HG02623 (cell line): Measurements from ENCODE around the gene ACTN2.

Source experiments
- ATAC-seq: cut with Tn5 transposase; IDR thresholded peaks from one replicate; pipeline ENCODE4 v1.9.1; 2021; ENCODE audit warnings: moderate library complexity; ENCODE audit not compliant: unreplicated experiment

Gene ACTN2

DNA sequence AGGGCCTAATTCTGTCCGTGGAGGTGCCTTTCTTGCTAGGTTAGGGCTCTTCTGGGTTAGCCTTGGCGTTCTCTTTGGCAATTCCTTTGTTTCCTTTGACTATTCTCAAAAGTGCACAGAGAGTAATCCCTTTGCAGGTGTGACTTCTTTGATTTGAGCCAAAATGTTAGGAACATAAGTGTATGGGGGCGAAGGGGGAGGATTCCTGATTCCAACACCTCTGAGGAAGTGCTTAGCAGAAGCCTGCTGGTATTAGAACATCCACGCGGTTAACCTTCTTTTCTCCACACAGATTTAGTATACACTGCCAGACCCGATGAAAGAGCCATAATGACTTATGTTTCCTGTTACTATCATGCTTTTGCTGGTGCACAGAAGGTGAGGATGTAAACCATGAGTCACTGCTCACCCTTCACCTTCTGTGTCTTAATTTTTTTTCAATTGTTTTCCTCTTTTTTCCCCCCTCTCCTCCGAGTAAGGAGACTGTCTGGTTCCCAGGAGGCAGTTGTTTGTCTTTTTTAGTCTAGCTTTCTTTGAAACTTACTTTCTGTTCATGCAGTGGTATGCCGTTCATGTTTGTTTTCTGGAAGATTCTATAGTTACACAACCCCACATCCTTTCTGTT, 48.0 kb downstream of the ACTN2 start:
- ATAC-seq, result no peak

DNA sequence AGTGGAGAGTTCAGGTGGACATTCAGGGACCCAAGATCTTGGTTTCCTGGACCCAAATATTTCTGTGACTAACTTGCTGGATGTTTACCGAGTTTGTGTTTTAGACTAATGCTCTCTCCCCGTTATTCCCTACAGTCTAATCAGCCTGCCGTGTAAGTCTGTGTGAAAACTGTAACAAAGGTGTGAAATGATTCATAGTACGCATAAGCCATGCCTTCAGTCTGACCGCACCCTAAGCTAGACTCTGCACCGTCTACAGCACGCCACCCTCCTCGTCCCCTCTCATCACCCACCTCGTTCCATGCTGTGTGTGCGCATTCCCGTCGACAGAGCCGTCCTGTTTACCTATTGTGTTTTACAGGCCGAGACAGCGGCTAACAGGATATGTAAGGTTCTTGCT, 50.5 kb downstream of the ACTN2 start:
- ATAC-seq, result no peak

DNA sequence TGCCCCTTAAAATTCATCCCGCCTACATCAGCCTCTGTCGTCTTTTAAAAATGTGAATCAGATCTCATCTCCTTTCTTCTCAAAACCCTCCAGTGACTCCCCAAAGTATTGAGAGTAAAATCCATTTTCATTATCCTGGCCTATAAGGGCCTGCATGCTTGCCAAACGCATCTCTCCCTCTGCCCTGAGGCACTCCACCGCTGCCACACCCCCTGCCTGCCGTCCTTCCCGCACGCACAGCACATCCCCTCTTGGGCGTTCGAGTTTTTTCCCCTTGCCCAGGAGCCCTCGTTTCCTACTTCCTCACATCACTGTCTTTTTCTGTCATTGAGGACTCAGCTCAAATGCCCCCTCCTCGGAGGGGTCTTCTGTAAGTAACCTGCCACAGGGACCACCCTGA, 55.5 kb downstream of the ACTN2 start:
- ATAC-seq, result no peak

DNA sequence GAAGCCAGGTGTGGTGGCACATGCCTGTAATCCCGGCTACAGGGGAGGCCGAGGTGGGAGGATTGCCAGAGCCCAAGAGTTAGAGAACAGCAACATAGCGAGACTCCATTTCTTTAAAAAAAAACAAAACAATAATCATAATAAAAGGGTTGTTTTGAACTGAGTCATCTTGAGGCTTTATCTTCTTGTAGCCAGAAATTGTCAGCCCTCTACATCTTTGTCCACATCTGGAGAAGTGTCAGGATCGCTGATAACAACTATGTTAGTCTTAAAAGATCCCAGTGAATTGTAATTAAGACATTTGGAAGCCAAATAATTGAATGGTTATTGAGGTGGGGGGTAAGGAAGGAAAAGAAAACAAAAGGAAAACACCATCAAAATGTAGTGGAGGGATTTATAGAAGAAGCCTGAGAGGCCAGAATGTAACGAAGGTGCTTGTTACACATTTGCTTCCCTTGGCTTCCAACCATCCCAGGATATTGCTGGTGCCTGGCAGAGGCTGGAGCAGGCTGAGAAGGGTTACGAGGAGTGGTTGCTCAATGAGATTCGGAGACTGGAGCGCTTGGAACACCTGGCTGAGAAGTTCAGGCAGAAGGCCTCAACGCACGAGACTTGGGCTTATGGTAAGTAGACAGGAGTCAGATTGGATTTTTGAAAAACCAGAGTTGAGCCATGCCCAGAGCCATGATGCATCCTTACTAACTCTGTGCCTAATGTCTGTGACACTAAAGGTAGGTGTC, 56.3 kb downstream of the ACTN2 start:
- no peak for ATAC-seq

DNA sequence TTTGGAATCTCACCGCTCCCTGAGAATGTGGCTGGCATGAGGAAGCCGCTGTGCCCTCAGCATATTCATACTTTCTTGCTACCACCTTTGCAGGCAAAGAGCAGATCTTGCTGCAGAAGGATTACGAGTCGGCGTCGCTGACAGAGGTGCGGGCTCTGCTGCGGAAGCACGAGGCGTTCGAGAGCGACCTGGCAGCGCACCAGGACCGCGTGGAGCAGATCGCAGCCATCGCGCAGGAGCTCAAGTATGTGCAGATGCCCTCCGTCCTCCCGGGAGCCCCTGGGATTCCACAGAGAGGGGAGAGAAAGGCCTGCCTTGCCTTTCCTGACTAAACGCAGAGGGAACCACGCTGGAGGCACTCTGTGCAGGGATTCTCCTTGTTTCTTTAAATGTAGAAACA, 58.2 kb downstream of the ACTN2 start:
- ATAC-seq, result no peak

DNA sequence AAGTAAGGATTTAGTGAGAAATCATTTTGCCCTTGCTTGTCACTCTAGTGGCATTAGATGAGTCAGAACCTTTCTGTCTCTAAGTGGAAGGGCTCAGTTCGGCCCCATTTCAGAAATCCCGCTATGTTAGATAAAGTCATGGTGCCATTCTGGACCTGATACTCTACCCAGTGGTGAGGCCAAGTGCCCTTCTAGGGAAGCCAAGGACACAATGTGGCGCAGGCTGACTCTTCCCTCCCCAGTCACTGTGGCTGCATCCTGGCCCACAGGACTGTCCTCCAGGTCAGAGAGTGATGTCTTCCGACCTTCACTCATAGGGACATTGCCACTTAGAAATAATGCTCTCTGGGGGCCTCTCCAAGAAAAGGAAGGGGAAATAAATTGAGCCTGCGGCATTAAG, 60.5 kb downstream of the ACTN2 start:
- ATAC-seq, result no peak

DNA sequence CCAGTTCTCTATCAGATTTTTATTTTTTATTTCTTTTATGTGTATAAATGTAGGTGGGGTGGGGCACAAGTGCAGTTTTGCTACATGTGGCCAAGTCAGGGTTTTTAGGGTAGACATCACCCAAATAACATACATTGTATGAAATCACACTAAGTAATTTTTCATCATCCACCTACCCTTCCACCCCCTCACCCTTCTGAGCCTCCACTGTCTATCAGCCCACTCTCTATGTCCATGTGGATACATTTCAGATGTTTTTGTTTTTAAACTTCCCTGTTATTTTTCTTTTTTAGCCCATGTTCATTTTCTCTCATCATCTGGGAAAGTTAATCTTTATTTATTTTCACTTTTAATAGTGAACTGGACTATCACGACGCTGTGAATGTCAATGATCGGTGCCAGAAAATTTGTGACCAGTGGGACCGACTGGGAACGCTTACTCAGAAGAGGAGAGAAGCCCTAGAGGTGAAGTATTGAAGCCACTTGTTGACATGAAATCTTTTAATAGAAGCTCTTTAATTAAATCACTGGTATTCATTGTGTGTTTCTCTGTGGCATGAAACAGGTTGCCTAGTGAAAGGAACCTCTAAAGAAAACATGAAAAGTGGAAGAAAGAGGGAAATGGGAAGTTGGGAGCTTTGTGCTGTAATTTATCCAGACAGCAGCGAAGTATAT, 61.1 kb downstream of the ACTN2 start:
- no peak for ATAC-seq

DNA sequence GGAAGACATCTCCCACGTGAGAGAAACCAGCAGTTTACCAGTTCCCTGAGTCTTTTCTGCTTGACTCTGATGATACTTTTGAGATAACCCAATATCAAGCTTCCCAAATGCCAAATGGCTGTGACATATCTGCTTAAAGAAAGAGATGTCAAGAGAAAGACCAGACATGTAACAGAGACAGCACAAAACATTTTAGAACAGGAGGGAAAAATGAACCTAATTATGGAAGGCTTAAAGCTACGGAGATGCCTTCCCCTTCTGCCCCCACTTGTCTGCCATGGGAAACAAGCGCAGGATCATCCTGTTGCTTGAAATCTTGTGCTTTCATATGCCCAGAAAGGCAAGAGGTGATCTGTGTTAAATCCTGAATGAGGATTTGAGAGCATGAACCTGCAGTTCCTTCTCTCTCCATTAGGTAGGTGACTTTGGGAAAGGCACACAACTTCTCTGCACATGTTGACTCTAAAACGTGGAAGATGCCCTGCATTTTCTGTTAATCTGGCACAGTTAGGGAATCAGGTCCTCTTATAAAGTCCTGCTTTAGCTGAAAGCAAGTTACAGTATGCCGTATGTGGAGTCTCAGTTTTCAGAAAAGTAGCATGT, 62.1 kb downstream of the ACTN2 start:
- no peak for ATAC-seq

DNA sequence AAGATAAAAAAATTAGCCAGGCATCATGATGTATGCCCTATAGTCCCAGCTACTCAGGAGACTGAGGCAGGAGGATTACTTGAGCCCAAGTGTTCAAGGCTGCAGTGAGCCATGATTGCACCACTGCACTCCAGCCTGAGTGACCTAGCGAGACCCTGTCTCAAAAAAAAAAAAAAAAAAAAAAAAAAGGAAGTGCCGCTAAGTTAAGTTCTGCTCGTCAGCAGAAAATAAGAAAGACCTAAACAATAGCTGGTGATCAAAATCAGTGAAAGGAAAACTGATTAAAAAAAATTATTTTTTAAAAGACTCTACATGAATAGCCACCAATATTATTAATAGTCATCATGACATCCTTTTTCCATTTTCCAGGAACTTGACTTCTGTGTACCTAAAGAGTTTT, 64.6 kb downstream of the ACTN2 start:
- no peak for ATAC-seq

DNA sequence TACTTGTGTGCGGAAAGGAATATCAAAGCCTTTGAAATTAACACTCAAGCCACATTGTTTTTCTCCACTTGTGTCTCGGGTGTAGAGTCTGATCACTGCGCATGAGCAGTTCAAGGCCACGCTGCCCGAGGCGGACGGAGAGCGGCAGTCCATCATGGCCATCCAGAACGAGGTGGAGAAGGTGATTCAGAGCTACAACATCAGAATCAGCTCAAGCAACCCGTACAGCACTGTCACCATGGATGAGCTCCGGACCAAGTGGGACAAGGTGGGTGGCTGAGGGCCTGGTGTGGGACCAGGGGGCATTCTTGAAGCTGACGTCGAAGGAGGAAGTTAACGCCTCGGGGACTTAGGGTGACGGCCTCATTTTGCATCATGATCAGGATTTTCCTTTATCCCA, 65.1 kb downstream of the ACTN2 start:
- no peak for ATAC-seq

DNA sequence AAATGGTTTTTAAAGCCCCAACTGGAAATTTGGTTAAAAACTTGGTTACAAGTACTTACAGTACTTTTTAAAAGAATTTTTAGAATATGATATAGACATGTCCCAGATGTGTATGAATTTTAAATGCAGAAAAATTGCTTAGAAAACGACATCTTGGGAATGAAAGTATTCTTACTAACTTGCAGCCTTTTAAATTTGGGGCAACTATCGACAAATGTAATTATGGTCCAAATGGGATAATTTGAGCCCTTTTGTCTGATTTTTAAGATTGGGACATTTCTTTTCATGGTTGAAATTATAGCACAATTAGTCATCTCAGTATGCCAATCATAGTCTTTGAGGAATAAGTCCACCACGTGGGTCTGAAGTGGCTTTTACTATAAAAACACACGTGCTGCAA, 65.6 kb downstream of the ACTN2 start:
- ATAC-seq, result no peak

DNA sequence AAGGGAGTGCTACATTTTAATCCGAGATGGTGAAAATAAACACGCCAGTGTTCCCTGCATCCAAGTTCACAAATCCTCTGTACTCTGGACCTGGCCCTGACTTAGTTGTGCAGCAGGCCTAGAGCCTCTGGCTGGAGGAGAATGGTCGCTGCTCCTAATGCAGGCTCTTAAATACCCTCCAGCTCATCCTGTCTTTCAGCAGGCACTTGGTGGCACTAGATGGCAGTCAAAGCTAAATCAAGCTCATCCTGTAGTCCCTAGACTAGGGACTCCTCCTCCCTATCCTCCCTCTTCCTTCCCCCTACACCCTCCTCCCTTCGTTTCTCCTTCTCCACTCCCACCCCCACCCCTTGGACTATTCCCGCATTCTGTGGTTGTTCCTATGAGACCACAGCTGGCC, 67.2 kb downstream of the ACTN2 start:
- ATAC-seq, result no peak

DNA sequence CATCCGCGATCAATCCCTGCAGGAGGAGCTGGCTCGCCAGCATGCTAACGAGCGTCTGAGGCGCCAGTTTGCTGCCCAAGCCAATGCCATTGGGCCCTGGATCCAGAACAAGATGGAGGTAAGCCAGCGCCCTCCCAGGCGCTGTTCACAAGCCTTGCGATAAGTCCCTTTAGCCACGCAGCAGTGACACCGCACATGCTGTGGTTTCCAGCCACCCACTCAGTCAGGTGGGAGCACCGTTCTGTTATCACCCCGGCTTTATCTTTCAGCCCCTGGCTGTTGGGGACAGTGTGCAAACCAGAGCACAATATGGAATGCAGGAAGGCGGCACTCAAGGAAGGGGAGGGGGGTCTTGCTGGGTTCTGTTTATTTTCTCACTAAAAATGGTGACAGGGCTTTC, 67.7 kb downstream of the ACTN2 start:
- ATAC-seq, result no peak

DNA sequence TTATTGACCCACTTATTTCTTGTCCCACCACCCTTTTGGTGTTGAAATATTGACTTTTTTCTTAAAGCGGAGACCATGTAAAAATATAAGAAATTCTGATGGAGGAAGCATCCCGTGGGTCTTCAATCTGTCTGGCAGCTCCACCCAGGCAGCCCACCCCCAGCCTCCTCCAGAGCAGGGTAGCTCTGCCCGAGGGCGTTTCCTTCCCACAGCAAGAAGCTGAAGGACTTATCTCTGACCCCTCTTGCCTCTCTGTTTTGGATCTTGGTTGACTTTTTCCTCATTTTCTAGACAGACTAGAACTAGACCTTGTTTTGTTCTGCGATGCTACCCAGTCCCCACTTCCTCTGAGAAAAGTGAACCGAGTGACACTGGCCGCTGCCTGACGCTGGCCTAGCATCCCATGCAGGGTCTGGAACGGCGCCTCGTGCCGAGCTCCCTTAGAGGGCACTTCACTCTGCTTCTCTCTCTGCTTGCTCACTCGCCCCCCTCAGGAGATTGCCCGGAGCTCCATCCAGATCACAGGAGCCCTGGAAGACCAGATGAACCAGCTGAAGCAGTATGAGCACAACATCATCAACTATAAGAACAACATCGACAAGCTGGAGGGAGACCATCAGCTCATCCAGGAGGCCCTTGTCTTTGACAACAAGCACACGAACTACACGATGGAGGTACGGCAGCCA, 68.4 kb downstream of the ACTN2 start:
- ATAC-seq, result no peak

DNA sequence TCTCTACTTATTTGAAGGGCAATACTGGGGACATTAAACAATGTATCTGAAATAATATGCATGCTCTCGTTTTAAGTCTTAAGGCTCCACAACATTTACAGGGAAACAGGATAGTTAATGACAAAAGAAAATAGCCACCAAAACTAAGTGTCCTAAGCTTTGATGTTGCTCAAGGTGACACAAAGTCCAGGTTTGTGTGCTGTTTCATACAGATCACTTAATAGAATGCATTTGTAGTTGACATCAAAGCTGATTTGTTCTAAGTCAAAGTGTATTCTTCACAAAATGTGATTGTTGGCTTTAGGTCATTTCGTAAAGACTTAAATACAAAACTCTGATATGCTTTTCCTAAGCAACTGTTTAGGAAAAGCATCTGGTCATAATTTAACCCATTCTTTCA, 71.3 kb downstream of the ACTN2 start:
- no peak for ATAC-seq

DNA sequence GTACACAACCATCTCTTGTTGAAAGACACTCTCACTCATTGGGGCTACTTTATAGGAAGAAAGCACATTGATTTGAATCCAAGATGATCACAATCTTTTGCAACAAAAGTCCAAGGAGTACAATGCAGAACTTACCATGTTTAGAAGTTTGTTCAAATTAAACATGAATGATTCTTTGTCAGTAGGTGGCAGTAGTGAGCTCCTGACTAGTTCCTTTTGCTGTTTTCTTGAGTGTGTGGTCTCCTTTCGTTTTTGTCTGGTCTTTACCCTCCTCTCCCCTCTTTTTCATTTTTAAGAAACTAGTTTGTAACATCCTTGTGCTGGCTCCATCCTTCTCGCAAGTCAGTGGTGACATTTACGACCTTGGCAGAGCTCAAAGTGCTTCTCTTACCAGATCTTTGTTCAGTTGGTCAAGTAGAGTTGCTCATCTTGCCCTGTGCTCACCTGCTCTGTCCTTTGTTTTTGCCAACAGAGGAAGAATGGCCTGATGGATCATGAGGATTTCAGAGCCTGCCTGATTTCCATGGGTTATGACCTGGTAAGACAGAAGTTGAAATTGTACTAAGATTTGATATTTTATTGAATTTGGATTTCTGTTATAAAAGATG, 73.1 kb downstream of the ACTN2 start:
- peak; percentile 55 for ATAC-seq

DNA sequence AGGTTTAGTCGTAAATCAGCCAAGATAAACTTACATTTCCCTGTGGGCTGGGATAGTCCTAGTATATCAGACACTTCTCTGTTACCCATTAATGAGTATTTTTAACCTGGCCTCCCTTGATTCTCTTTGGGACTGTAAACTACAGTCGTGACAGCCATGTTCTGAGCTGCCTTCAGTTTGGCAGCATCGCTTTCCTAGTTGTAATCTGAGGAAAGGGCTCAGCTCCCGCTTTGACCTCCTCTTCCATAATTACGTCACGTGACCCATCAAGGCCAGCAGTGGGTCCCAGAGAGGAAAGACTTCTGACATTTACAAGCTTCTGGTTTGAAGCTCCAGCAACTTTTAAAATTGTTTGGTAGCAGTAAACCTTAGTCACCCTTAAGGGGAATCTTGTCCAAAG, 74.2 kb downstream of the ACTN2 start:
- ATAC-seq, result no peak

DNA sequence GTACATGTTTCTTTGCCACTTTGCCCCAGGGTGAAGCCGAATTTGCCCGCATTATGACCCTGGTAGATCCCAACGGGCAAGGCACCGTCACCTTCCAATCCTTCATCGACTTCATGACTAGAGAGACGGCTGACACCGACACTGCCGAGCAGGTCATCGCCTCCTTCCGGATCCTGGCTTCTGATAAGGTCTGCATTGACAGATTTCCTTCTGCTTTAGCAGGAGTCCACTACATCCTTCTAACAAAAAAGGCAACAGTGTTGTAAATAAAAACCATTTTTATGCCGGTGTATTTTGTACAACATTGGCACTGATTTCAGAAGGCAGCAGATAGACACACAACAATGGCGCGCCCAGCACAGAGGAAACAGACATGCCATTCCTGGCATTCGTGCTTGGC, 74.7 kb downstream of the ACTN2 start:
- ATAC-seq, result no peak

DNA sequence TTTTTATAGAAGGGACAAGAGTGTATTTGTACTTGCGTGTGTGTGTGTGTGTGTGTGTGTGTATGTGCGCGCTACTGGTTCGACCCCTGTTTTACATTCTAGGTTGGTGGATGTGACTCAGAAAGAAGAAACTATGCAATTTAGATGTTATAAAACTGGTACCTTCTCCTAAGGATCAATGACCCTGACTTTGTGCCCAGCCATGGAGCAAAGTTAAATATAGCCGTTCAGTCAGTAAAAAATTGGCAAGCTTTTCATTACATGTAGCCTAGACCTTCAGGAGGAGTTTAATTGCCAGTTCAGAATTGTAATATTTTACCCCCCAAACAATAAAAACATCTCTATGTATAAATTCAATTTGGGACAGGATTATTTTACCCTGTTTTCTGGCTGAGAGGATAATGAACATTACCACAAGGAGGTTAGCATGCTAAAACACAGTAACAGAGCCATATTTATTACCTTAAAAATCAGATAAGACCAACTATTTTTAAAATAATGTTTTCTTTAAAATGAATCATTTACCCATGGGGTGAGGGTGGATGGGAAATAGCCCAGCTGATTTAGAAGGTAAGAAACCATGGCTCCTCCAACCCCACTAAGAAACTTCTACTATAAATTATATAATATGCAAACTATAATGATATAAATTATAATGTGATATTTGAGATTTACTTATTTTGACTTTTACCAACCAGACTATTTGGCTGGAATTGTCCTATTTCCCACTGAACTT, 75.3 kb downstream of the ACTN2 start:
- no peak for ATAC-seq

DNA sequence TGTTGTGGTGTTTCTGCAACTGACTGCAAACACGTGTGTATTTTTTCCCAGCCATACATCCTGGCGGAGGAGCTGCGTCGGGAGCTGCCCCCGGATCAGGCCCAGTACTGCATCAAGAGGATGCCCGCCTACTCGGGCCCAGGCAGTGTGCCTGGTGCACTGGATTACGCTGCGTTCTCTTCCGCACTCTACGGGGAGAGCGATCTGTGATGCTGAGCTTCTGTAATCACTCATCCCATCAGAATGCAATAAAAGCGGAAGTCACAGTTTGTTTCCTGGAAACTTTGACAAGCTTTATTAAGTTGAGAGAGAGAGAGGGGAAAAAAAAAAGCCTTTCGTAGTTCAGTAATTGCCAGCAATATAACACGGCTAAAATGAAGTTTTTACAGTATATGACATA, 76.1 kb downstream of the ACTN2 start:
- no peak for ATAC-seq
